ENCODE results near the gene IRS2. TPM values are rescaled to one million over a fixed set of nuclear protein-coding genes. Genes with fewer than 3 reads are reported as not detected.

The IRS2 gene
- total RNA-seq, 1 experiment from 2014 or later = 9.2 TPM

- H4K20me1 ChIP-seq (ENCODE audit: insufficient read depth) = no peaks in the 10 kb centered on the region
- DNase-seq (ENCODE audit: low read depth, low spot score) (no peak), ATAC-seq (no peak)
- H3K27ac ChIP-seq (ENCODE audit: low read depth, low read length) = no peak overlapping the region
- H3K79me2 ChIP-seq (ENCODE audit: insufficient read depth, low read length) = peaks cover 35% of the 10 kb centered on the region; the same call in 1 of the 2 replicates
- H3K9ac ChIP-seq (ENCODE audit: low read length) = no peak overlapping the region
- no peak for TF ChIP-seq TCF7L2 (IDR thresholded peaks at IDR 0.05; ENCODE audit: borderline replicate concordance, extremely low read depth, insufficient read depth, insufficient read length)
- TF ChIP-seq EGR1 (IDR thresholded peaks at IDR 0.05; ENCODE audit: low read depth) = no peak
- TF ChIP-seq ZNF274 (IDR thresholded peaks at IDR 0.05; ENCODE audit: low read depth, low read length) = no peak
- TF ChIP-seq EZH2phosphoT487 (IDR thresholded peaks at IDR 0.05; ENCODE audit: borderline replicate concordance) = no peak
- H3K27me3 ChIP-seq (ENCODE audit: insufficient read depth, low read length) = no peaks in the 10 kb centered on the region
- BruUV-seq (replicated peaks) = no TSS peak
- no peaks in the 10 kb centered on the region for H3K9me3 ChIP-seq (ENCODE audit: control insufficient read depth in 1 of 2, insufficient read depth in 1 of 2, low read depth in 1 of 2, low read length in 2 of 2)
- ChIA-PET RAD21 (ENCODE audit: low non-redundant PET in 1 of 2, low total read pairs in 2 of 2, uncharacterized antibody in 2 of 2, unreplicated experiment in 2 of 2) (no interaction called here), CTCF (no interaction called here), POLR2A (no interaction called here)
- no peak overlapping the region for H2AFZ ChIP-seq (ENCODE audit: low read depth, low read length, poor library complexity, severe bottlenecking)
- no peaks in the 10 kb centered on the region for H3K9me2 ChIP-seq (ENCODE audit: insufficient read depth)
- intact Hi-C loops (cut with micrococcal nuclease) = no loop called here
- H3K4me1 ChIP-seq (ENCODE audit: control insufficient read depth in 1 of 2, insufficient read depth in 2 of 2, low read length in 2 of 2) = peaks cover 14 to 19% of the 10 kb centered on the region in 2 experiments
- H3K4me2 ChIP-seq (ENCODE audit: low read length) = no peak overlapping the region
- H3K4me3 ChIP-seq (replicated peaks in 1 of 2; ENCODE audit: low read depth in 1 of 2, low read length in 2 of 2) = no peak overlapping the region
- H3K36me3 ChIP-seq (ENCODE audit: control insufficient read depth in 1 of 2, insufficient read depth in 2 of 2, low read length in 2 of 2) = no peaks in the 10 kb centered on the region
Observed at GRCh38 chr13:109761695-109762094, 24.7 kb downstream of the IRS2 start.

GRCh38 chr13:109760951-109761350 is 25.4 kb downstream of the IRS2 start:
- intact Hi-C loops (cut with micrococcal nuclease) = no loop called here
- no peaks in the 10 kb centered on the region for H3K9me2 ChIP-seq (ENCODE audit: insufficient read depth)
- DNase-seq (ENCODE audit: low read depth, low spot score) (no peak), ATAC-seq (no peak)
- no peak overlapping the region for H2AFZ ChIP-seq (ENCODE audit: low read depth, low read length, poor library complexity, severe bottlenecking)
- no peak overlapping the region for H3K4me2 ChIP-seq (ENCODE audit: low read length)
- RAD21 ChIA-PET (ENCODE audit: low non-redundant PET in 1 of 2, low total read pairs in 2 of 2, uncharacterized antibody in 2 of 2, unreplicated experiment in 2 of 2) = no interaction called here
- no peak for TF ChIP-seq MAX (IDR thresholded peaks at IDR 0.05)
- TF ChIP-seq SIN3A (IDR thresholded peaks at IDR 0.05; ENCODE audit: low read depth) = no peak
- TF ChIP-seq EZH2 (IDR thresholded peaks at IDR 0.05) = no peak
- H4K20me1 ChIP-seq (ENCODE audit: insufficient read depth) = no peaks in the 10 kb centered on the region
- BruUV-seq (replicated peaks) = no TSS peak
- peaks cover 14 to 19% of the 10 kb centered on the region in 2 experiments for H3K4me1 ChIP-seq (ENCODE audit: control insufficient read depth in 1 of 2, insufficient read depth in 2 of 2, low read length in 2 of 2)
- no peak overlapping the region for H3K4me3 ChIP-seq (replicated peaks in 1 of 2; ENCODE audit: low read depth in 1 of 2, low read length in 2 of 2)
- H3K27ac ChIP-seq (ENCODE audit: low read depth, low read length) = no peak overlapping the region
- H3K9ac ChIP-seq (ENCODE audit: low read length) = no peak overlapping the region
- no peaks in the 10 kb centered on the region for H3K27me3 ChIP-seq (ENCODE audit: insufficient read depth, low read length)
- CTCF ChIA-PET = no interaction called here
- no peaks in the 10 kb centered on the region for H3K9me3 ChIP-seq (ENCODE audit: control insufficient read depth in 1 of 2, insufficient read depth in 1 of 2, low read depth in 1 of 2, low read length in 2 of 2)
- POLR2A ChIA-PET = no interaction called here
- H3K79me2 ChIP-seq (ENCODE audit: insufficient read depth, low read length) = peaks cover 35% of the 10 kb centered on the region; the same call in 1 of the 2 replicates
- no peaks in the 10 kb centered on the region for H3K36me3 ChIP-seq (ENCODE audit: control insufficient read depth in 1 of 2, insufficient read depth in 2 of 2, low read length in 2 of 2)
